AG09319 (cell line): ENCODE measurements around the gene IVNS1ABP.

Experiments used
- DNase-seq: peaks from one replicate; pipeline ENCODE4 v3.0.0-alpha.2; 2010; ENCODE audit warnings: low read depth; ENCODE audit errors: extremely low read depth
- CTCF ChIP-seq: IDR thresholded peaks from 2 replicates; pipeline ENCODE4 v1.5.1; 2011; ENCODE audit warnings: low read depth, mild to moderate bottlenecking, inconsistent platforms, low read length, moderate library complexity

IVNS1ABP gene

DNA sequence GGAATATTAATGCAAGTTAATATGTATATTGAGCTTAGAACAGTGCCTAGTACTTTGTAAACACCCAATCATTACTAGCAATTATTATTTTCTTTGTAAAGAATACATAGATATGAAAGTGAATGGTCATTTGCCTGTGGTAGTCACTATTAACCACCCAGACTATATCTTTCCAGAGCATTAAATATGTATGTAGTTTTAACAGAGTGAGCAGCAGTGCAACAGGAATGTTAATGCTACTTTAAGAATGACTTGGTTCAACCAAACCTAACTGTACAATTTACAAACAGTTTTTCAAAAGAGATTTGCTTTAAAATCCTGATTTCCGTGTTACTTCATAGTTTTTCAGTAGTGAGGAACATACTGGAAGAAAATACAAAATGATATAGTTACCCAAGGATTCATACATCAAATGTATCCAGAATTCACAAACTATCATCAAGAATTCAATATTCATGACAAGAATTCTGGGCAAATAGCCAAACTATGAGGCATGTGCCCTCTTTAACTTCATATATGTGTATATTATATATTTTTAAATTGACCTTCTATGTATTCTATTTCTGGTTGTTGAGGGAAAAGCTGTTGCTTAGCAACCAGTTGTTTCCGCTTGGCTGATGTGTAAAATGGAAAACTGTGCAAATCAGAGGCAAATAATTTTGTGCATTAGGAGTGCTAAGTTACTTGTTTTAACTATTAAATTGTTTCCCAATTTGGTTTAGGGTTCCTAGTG is 34.9 kb upstream of the IVNS1ABP start:
- TF ChIP-seq CTCF = no peak
- no peak for DNase-seq

DNA sequence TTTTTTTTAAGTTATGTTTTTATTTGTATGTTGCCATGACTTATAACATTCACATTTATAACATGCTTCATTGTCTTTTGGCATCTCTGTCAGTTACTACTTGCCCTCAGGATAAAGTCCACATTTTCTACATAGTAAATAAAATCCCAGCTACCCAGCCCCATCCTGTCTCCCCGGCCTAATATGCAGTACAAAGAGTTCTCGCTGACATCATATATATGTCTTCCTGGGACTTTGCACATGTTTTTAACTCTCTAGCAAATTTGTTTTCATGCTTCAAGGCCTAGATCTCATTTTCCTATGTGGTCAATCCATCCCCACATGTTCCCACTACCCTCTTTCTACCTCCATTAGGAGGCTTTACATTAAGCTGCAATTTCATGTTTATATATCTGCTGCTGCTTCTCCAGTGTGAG is 33.0 kb upstream of the IVNS1ABP start:
- TF ChIP-seq CTCF = no peak
- DNase-seq = no peak

GRCh38 chr1:185349556-185349955 is 32.5 kb upstream of the IVNS1ABP start:
- no peak for TF ChIP-seq CTCF
- no peak for DNase-seq

DNA sequence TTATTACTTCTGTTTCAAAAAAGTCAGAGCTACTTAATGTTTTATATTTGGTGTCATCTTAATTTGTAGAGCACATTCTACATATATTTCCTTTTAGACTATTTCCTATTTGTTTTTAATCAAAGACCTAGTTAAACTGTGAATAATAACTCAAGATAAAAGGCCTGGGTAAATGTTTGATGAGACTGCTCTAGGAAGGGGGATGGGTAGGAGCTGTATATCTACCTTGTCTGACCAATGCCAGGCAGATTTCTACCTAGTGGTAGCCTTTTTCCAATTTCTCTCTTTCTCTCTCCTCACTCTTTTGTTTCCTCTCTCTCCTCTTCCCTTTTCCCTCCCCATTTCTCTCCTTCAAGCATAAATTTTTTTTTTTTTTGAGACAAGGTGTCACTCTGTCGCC is 31.9 kb upstream of the IVNS1ABP start:
- no peak for TF ChIP-seq CTCF
- DNase-seq = no peak

- TF ChIP-seq CTCF = no peak
- DNase-seq = no peak
These were observed 31.3 kb upstream of the IVNS1ABP start for GRCh38 chr1:185348296-185348695.

DNA sequence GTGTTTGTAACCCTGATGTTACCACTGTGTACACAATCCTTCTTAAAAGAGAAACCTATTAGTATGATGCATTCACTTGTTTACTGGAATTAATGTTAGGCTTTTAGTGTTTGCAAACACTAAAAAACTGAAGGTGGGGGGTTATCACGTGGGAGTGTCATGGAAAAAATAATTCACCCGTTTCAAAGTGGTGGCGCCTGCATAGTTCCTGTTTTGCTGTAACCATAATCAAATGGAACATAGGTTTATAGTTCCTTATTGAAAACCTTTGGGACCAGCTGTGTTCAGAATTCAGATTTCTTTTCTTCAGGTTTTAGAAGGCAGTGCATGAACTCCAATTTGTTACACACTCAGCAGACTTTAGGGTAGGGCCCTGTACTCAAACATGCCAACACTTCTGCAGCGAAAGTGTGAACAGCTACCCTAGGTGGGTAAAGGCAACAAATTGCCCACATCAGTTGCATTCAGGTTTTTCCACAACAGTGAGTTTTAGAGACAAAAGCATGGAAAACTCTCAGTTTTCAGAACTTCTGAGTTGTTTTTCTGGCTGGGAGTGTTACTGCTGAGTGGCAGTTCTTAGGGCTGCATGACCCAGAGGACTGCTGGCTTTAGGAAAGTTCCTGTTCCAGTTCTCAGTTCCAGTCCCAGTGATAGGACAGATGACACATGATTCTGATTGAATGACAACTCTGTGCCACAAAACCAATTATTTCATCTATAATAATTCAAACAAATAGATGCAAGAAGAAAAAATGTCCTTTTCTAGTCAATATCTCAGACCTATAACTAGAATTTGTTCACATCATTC is 29.1 kb upstream of the IVNS1ABP start:
- TF ChIP-seq CTCF = no peak
- DNase-seq = no peak

- TF ChIP-seq CTCF = no peak
- no peak for DNase-seq
These were observed 26.3 kb upstream of the IVNS1ABP start for GRCh38 chr1:185343306-185343705.
